ENCODE measurements around the gene UST.

Gene UST

DNA sequence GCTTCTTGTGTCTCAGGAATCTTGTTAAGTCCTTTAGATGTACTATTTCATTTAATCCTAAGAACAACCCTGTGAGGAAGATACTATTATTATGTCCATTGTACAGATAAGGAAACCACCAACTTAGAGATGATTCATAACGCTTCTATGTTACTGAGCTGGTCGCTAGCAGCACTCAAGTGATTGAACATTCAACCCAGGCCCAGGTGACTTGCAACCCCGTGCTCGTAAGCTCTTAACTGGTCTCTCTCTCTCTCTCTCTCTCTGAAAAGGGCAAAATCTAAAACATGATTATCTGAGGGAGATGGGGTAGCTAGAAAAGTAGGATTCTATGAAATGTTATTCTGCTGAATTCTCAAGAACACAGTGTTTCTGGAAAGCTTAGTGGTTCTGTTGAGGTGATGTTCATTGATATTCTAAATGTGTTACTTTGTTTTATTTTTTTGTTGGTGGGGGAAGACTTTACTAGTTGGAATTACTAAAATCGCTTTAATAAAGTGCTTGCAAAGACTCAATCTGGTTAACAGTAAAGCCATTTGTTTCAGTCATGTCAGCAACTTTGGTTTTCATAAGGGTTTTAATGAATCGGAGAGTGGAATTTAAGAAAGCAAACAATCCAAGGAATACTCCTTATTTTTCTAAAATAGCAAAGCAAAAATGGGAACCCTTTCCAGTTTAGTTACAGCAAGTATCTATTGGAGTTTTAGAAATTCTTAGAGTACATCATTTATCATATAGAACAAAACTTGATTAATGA, 305.7 kb downstream of the UST start:
- no peak overlapping the region for H3K4me3 ChIP-seq (ENCODE audit: low read depth, low read length)
- no peak for DNase-seq (ENCODE audit: low read depth)
- TF ChIP-seq CTCF (conservative IDR thresholded peaks at IDR 0.05; ENCODE audit: low read depth, low read length), result no peak

DNA sequence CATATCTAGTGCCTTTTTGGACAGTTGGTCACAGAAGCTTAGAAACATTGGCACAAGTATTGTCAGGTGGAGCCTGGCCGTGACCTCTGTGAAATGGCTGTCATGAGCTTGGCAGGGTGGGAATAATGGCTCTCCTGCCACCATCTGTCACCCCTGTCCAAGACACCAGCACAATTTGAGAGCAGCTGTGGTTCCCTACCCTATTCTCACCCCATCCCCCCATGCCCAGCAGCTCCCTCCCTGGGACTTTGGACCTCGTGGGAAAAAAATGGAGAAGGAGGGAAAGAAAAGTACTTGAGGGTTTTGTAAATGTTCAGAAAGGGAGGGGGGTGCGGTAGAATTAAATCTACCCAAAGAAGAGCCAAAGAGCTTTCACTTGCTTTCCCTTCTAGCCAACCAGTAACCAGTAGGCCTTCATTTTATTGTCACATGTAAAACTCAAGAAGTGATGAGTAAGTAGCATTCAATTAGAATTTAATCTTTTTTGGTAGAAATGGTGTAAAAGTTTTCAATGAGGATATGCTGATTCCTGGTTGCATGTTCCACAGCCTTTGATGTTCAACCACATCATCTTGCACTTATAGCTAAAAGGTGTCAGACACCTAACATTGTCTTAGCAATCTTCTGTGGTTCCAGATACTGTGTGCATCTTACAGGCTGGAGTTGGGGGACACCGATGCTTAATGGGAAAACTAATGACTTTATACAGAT, 307.2 kb downstream of the UST start:
- DNase-seq (ENCODE audit: low read depth), result no peak
- H3K4me3 ChIP-seq (ENCODE audit: low read depth, low read length), result no peak overlapping the region
- TF ChIP-seq CTCF (conservative IDR thresholded peaks at IDR 0.05; ENCODE audit: low read depth, low read length), result no peak

DNA sequence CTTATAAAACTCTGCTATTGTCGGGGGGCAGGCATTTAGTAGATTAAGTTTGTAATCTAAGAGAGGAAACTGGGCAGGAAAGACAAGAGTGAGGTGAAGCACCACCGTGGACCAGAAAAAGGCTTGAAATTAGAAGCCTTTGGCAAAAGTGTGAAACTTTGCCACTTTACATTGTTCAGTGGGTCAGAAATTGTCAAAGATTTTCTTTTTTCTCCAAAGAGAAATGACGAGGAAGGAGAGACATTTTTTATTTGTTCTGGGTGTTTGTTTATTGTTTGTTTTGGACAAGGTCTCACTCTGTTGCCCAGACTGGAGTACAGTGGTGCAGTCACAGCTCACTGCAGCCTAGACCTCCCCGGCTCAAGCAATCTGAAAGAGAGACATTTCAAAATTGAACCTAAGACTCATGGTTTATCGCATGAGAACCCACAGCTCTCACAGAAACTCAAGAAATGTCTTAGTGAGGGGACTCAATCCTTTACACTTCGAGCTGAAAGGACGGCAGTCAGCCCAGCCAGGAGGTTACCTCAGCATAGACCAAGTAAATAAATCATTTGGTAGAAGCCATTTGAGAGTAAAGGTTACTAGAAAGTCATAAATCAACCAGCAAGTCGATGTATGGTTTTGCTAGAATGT, 307.8 kb downstream of the UST start:
- no peak for TF ChIP-seq CTCF (conservative IDR thresholded peaks at IDR 0.05; ENCODE audit: low read depth, low read length)
- DNase-seq (ENCODE audit: low read depth), result no peak
- no peak overlapping the region for H3K4me3 ChIP-seq (ENCODE audit: low read depth, low read length)

- H3K4me3 ChIP-seq (ENCODE audit: low read depth, low read length), result no peak overlapping the region
- no peak for TF ChIP-seq CTCF (conservative IDR thresholded peaks at IDR 0.05; ENCODE audit: low read depth, low read length)
- DNase-seq (ENCODE audit: low read depth), result no peak
Observed at GRCh38 chr6:149055195-149055899, 308.5 kb downstream of the UST start.

DNA sequence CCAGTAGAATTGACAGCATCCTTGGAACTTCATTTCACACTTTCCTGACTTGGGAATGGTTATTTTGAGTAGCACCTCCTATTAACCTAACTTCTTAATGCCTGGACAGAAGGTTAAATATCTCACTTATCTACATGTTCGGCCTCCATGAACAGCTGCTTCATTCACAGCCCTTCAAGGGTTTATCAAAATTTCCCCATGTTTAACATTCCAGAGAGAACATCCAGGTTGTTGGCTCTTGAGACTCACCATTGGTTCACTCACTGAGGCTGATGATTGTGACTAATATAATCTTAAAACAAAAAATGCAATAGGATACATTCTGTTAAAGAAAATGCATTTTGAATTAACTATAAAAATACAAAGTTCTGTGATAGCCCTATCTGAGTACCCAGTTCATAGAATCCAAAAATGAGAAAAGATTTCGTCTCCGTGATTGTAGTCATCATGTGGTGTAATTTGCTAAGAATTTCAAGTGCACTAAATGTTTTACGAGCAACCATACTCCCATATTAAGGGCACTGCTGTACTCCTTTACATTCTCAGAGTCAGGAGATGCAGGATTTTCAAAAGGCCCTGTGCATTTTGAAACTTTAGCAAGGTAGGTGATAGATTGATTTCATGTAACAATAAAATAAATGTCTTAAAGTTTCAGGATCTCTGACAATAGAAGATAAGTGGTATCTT, 310.1 kb downstream of the UST start:
- H3K4me3 ChIP-seq (ENCODE audit: low read depth, low read length), result no peak overlapping the region
- TF ChIP-seq CTCF (conservative IDR thresholded peaks at IDR 0.05; ENCODE audit: low read depth, low read length), result no peak
- DNase-seq (ENCODE audit: low read depth), result no peak

DNA sequence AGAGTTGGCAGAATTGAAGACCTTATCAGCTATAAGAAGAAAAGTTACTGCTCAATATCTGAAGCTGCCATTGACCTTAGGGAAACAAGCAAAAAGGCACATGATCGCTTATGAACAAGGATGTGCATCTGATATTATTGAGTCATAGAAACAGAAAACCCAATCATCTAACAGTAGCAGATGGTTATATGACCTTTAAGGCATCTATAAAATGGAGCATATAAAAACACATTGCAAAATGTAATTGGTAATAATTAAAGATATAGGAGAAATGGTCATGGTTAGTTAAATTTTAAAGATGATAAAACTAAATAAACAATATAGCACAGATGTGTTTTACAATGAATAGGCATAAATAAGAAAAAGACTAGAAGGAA, 310.6 kb downstream of the UST start:
- H3K4me3 ChIP-seq (ENCODE audit: low read depth, low read length), result no peak overlapping the region
- no peak for TF ChIP-seq CTCF (conservative IDR thresholded peaks at IDR 0.05; ENCODE audit: low read depth, low read length)
- DNase-seq (ENCODE audit: low read depth), result no peak
